HG03175 (cell line): ENCODE data around the gene LRRC19.

Experiments used
- ATAC-seq: cut with Tn5 transposase; IDR thresholded peaks from one replicate; pipeline ENCODE4 v1.9.1; 2021; ENCODE audit warnings: mild to moderate bottlenecking, moderate library complexity; ENCODE audit not compliant: unreplicated experiment

The LRRC19 gene

GRCh38 chr9:27005491-27005890 lies at the start of gene LRRC19:
Gene LRRC19, minus strand, starts transcription at chr9:27005672. Its CDS starts 5,978 bp downstream, at chr9:26999694.
- no peak for ATAC-seq

DNA sequence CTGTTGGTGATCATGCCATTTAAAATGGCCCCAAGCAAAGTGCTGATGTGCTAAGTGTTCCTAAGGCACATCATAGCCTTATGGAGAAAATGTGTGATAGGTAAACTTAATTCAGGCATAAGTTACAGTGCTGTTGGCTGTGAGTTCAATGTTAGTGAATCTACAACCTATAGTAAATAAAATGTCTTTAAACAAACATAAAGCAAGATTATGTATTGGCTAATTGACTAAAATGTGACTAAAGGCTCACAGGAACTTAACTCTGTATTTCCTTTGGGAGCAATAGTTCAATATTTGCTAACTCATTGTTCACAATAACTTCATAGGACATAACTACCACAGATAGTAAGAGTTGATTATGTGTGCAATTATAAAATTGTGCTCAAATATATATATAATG lies 49.4 kb upstream of the LRRC19 start:
- ATAC-seq, result no peak

DNA sequence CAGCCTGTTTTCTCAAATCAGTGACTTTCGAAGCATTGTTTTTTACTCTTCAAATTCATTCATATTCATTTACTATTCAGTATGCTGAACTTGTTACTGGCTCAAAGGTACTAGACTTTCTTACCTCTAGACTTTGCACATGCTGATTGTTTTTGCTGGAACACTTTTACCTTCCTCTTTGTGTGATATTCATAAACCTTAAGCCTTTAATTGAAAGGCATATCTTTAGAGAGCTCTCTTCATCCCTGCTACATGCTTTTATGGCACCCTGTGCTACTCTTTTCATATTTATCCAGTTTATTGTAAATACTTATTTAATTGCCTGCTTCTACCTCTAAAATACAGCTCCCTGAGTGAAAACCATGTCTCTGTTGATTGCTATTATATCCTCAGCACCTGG lies 48.7 kb upstream of the LRRC19 start:
- ATAC-seq, result no peak

DNA sequence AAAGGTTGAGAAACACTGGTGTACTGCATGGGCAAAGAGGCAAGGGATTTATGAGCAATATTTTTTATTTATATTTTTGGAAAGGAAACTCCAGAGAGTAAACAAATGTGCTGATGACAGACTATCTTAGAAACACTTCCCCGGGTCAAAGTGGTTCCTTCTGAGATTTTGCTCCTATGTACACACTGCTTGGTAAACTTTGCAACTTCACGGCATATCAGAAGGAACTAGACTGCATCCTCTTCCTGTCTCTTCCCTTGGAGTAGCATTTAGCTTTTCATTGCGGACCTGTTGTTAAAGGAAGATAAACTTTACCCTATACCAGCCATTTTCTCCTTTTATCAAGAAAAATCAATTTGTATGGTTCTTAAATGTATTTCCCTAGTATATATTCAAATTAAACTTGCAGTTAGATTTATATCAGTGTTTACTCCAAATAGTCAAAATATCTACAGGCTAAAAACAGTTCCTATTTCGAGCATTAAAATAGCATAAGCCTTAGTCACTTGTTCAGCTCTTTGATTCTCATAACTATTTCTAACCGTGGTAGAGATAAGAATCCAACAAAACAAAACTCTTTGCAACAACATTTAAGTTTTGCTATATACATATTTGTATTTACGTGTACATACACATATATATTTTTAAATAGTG lies 48.0 kb upstream of the LRRC19 start:
- no peak for ATAC-seq

- ATAC-seq, result no peak
Measured at GRCh38 chr9:27047136-27047535, 41.7 kb upstream of the LRRC19 start.

- no peak for ATAC-seq
Measured at GRCh38 chr9:27043176-27043575, 37.7 kb upstream of the LRRC19 start.

- ATAC-seq, result no peak
Measured at GRCh38 chr9:27042476-27042875, 37.0 kb upstream of the LRRC19 start.

DNA sequence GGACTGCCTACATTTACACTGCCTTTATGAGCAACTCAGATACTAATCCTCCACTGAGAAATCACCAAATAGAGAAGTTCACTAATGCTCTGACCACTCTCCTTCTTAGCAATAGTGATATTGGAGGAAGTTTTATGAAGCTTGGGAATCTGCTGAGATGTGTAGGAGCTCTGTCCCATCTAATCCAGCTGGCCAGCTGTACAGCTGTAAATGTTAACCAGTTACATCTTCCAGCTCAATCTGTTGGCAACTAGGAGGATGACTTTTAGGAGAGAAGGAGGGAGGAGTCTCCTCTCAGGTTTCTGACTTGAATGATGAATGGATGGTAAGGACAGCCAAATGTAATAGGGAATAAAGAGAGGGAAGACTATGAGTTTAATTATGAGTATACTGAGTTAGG lies 36.3 kb upstream of the LRRC19 start:
- no peak for ATAC-seq

DNA sequence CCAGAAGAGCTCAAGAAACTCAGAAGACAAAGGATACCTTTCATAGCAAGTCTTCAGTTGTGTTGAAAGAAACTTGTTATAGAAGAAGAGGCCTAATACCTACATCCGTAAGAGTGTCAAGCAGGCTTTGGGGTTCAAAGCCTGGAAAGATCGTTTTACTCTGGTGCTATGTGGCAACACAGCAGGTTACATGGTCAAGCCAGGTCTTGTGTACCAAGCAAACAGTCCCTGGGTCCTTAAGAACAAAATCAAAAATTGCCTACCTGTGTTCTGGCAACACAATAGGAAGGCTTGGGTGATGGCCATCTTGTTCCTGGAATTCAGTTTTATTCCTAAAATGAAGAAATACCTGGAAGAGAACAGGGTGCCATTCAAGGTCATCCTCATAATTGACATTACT lies 32.0 kb upstream of the LRRC19 start:
- no peak for ATAC-seq

DNA sequence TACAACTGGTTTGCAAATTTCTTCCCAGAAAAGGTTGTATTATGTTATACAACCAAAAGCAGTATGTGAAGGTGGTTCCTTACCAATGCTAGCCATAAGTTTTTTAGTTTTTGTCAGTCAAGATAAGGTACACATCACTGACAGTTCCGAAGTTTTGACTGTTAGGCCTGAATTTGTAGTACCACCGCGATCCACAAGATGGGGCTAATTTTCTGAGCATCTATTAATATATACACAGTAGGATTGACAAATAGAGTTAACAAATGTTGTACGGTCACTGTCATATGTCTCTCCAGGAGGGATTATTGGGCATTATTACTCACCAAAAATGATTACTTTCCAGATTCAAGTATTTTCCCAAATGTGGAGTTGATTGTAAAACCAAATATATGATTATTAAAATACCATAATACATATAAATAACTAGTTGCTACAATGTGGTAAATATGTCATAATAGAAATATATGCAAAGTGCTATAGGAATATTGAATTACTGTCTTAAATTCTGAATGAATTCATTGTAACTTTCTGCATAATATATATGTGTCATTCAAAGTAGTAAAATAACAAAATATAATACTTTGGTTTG lies 28.4 kb upstream of the LRRC19 start:
- ATAC-seq, result peak; percentile 91

DNA sequence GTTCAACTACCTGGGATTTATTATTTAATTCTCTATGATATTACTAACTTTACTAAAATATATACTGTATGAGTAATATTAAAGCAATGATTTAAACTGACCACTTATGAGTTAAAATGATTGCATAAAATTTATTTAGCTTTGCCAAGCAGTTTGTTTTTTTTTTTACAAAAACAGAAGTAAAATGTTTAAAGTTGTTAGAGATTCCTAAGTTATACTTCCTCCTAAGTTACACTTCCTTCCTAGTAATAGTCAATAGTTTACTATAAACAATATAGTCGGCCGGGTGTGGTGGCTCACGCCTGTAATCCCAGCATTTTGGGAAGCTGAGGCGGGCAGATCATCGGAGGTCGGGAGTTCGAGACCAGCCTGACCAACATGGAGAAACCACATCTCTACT lies 23.7 kb upstream of the LRRC19 start:
- ATAC-seq, result no peak

DNA sequence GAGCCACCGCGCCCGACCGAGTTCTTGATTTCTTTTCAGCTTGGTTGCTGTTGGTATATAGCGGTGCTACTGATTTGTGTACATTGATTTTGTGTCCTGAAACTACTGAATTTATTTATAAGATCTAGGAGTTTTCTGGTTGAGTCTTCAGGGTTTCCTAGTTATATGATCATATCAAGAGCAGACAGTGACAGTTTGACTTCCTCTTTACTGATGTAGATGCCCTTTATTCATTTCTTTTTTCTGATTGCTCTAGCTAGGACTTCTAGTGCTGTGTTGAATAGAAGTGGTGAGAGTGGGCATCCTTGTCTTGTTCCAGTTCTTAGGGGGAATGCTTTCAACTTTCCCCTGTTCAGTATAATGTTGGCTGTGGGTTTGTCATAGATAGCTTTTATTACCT lies 17.4 kb upstream of the LRRC19 start:
- no peak for ATAC-seq

- no peak for ATAC-seq
Measured at GRCh38 chr9:27019589-27019988, 14.1 kb upstream of the LRRC19 start.

DNA sequence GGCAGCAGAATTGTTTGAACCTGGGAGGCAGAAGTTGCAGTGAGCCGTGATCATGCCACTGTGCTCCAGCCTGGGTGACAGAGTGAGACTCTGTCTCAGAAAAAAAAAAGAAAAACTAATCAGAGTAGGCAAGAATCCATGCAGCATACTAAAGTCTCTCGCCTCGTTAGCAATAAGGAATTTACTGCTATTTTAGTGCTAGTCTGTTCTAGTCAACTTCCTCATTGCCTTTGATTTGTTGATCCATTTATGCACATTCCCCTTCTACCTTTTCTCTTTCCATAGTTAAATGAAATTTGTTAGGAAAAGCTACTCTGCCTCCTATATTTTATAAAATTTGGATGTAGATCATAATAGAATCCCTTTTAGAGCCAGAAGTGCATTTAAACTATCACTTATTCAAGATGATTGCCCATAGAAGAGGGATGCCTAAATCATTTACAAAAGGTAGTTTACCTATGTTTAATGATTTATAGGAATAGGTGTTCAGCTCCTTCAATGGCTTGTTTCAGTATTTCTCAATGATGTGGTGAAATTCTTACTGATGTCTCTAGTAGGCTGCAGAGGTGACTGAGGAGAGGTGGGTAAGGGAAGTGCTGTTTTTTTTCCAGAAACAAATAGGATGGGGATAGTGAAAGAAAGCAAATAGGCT lies 1.9 kb downstream of the LRRC19 start:
- no peak for ATAC-seq

DNA sequence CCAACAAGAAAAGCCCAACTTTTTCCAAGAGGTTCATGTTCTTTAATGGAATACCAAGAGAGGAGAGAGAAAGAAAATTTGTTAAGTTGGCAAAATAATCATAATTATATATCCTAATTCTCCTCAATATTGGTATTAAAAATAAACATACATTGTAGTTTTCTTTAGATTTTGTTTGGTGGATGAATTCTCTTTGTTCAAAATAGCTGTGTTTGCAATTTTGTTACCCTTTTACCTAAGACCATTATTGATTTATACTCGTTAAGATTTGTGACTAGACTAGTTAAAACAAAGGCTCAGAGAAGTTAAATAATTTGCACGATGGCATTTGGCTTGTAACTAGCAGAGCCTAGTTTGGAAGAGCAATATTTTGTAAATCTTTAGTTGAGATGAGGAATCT lies 9.7 kb downstream of the LRRC19 start:
- ATAC-seq, result no peak

GRCh38 chr9:26983340-26983739 lies 22.1 kb downstream of the LRRC19 start:
- peak; percentile 85 for ATAC-seq

DNA sequence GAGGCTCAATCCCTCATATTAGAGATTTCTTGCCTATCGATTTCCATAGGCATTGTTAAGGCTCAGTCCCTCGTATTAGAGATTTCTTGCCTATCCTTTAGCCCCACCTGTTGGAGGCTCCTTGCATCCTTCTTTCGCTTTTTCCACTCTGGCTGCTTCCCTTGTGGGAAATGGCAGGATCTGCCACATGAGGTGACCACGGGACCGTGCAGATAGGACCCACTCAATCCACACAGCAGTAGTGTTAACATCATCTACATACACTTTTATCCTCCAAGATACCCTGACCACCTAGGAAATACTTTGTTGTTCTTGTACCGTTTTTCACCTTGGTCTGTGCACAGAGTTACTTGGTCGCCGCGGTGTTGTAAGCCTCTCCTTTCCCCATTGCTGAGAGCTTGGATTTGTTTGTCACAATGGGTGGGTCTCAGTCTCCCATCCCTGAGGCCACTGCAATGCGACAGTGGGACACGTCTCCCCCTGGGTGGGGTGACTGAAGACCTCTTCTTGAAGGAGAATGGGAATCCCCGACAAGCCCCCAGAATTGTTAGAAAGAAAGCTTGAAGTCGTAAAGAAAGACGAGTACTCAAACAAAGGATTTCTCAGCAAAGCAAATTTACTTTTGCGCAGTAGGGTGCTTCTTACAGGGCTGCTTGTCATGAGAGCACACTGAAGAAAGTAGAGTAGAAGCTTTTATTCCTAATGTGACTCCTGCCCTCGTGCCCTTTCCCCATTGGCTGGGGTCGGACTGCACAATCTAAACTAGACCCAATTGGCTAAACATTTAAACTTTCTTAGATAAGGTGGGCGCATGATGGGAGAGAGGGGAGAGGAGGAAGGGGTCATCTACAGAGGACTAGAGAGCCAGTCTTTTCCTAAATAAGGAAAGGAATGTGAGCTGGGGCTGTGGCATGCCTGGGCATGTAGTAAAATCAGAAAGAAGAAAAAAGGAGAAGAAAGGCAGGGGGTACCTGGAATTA lies 29.5 kb downstream of the LRRC19 start:
- ATAC-seq, result no peak

DNA sequence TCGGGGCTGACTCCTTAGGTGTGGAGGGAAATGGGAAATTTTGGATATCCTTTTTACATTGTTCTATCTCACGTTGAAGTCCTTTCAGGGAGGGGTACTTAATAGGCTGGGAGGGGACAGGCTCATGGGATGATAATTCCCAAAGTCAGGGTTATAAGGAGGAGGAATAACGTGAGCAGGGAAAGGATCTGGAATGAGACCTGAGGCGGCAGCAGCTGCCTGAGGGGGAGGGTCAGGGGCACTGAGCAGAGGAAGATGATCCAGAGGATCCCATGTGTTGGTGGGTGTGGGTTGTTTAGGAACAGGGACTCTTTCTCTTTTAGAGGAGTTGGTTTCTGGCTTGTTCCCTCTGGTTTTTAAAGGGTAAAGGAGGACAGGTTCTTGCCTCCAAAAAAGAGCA lies 30.5 kb downstream of the LRRC19 start:
- no peak for ATAC-seq

DNA sequence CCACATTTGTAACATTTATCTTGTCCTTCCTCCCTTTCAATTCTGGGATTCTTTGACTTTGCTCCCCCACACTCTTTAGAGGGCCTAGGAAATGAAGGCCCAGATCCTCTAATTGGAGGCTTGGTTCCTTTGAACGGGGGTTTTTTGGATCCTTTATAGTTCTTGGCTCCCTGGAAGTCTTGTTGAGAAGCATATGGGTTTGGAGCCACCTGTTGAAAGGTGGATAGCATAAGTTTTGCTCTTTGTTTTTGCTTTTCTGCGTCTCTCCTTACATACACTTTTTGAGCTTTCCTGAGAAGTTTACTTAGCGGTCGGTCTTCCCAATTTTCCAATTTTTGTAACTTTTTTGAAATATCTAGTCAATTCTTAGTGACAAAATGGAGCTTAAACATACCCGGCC lies 31.5 kb downstream of the LRRC19 start:
- no peak for ATAC-seq

DNA sequence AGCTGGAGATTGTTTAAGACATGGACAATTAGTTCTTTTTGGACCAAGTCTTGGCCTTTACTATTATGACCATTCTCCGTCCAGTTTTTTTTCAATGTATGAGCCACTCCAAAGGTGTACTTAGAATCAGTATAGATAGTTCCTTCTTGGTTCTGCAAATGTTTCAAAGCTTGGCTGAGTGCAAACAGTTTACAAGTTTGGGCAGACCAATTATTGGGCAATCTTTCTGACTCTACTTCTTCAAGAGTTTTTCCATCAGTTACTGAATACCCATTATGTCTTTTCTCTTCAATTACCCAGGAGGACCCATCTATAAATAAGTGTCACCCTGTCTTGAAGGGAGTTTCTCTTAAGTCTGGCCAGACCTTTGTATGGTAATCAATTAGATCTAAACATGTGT lies 33.8 kb downstream of the LRRC19 start:
- no peak for ATAC-seq

- ATAC-seq, result no peak
Measured at GRCh38 chr9:26956860-26957233, 48.6 kb downstream of the LRRC19 start.
